Adrenal gland (tissue), 5 donors: ENCODE measurements around the gene LRP1.

Source experiments
- CTCF ChIP-seq, 6 experiments: fragments of 450-650 bp in 4 of 6; fragments of 200-600 bp in 2 of 6; sonication (generic) in 1 of 6; IDR thresholded peaks; 1 replicate in 5 of 6; 2 replicates in 1 of 6; pipeline versions ENCODE4 v1.5.1 to v1.8.0; 2016 to 2021; ENCODE audit warnings: antibody characterized with exemption in 6 of 6, mild to moderate bottlenecking in 2 of 6, moderate library complexity in 1 of 6
- POLR2A ChIP-seq, 2 donors: fragments of 450-650 bp; IDR thresholded peaks; one replicate each; pipeline ENCODE4 v1.6.1; 2017; ENCODE audit warnings: antibody characterized with exemption in 2 of 2, mild to moderate bottlenecking in 2 of 2, moderate library complexity in 1 of 2
- donor health status: DM: no; HTN: no; CAD: no.

- no peak for TF ChIP-seq CTCF (IDR thresholded peaks at IDR 0.05)
- no peak for TF ChIP-seq POLR2A (IDR thresholded peaks at IDR 0.05)
These were observed 73.3 kb downstream of the LRP1 start for GRCh38 chr12:57201631-57202030.
